K562 (cell line): ENCODE results near the gene TP53RK.

ENCODE experiments used
- CBX8 ChIP-seq: fragments of 200-600 bp; sonication (generic); IDR thresholded peaks from 2 replicates; pipeline ENCODE4 v1.6.1; 2012; ENCODE audit warnings: borderline replicate concordance, mixed run types, low read depth, mild to moderate bottlenecking, moderate library complexity, mixed read lengths, low read length, control low read depth, inconsistent platforms; ENCODE audit not compliant: poor library complexity, severe bottlenecking; ENCODE audit errors: extremely low read depth
- IRF9 ChIP-seq: fragments of 450-650 bp; IDR thresholded peaks from 2 replicates; pipeline ENCODE4 v1.6.1; 2016; ENCODE audit warnings: missing biosample characterization, missing genetic modification characterization
- MGA ChIP-seq: fragments of 450-650 bp; IDR thresholded peaks from 2 replicates; pipeline ENCODE4 v1.6.1; 2016; ENCODE audit warnings: mild to moderate bottlenecking, moderate library complexity
- SMC3 ChIP-seq: conservative IDR thresholded peaks from 2 replicates; pipeline ENCODE4 v1.6.1; 2011; ENCODE audit warnings: low read depth, low read length, improper control_type of control experiment; ENCODE audit not compliant: insufficient read depth
- TAF1 ChIP-seq: IDR thresholded peaks from 2 replicates; pipeline ENCODE4 v1.6.1; 2011; ENCODE audit warnings: mild to moderate bottlenecking, low read length, moderate library complexity; ENCODE audit not compliant: insufficient read depth, control insufficient read depth, severe bottlenecking; ENCODE audit errors: extremely low read depth

- TF ChIP-seq SMC3 = no peak
- no peak for TF ChIP-seq MGA
- TF ChIP-seq IRF9 (tag) = no peak
- no peak for TF ChIP-seq CBX8
- no peak for TF ChIP-seq TAF1
These were observed 30.8 kb upstream of the TP53RK start for GRCh38 chr20:46720019-46720418.
